Thymus (tissue), 11 donors: ENCODE data around the gene SURF2. TPM values are rescaled to one million over a fixed set of nuclear protein-coding genes. Genes with fewer than 3 reads are reported as not detected.

Experiments
- DNase-seq, 9 donors: peaks; one replicate each; pipeline ENCODE4 v3.0.0-alpha.2; 2013; ENCODE audit warnings: low spot score in 9 of 9, low read depth in 6 of 9, missing footprints in 1 of 9
- H3K27ac ChIP-seq, 2 donors: one replicate each; pipeline ENCODE4 v1.5.1; 2013; ENCODE audit warnings: control low read depth in 1 of 2, low read depth in 1 of 2, low read length in 1 of 2, mild to moderate bottlenecking in 1 of 2, moderate library complexity in 1 of 2
- H3K27me3 ChIP-seq, 2 donors: one replicate each; pipeline ENCODE4 v1.5.1; 2013; ENCODE audit warnings: low read length in 1 of 2; ENCODE audit not compliant: control insufficient read depth in 2 of 2, insufficient read depth in 1 of 2
- H3K36me3 ChIP-seq, 2 donors: one replicate each; pipeline ENCODE4 v1.5.1; 2013; ENCODE audit warnings: low read length in 1 of 2, mild to moderate bottlenecking in 1 of 2, moderate library complexity in 1 of 2; ENCODE audit not compliant: control insufficient read depth in 2 of 2, insufficient read depth in 2 of 2
- H3K4me1 ChIP-seq, 2 donors: one replicate each; pipeline ENCODE4 v1.5.1; 2013; ENCODE audit warnings: low read length in 2 of 2; ENCODE audit not compliant: control insufficient read depth in 2 of 2, insufficient read depth in 2 of 2
- H3K4me3 ChIP-seq, 2 donors: one replicate each; pipeline ENCODE4 v1.5.1; 2013; ENCODE audit warnings: low read length in 2 of 2, control low read depth in 1 of 2, mild to moderate bottlenecking in 1 of 2
- H3K9me3 ChIP-seq, 2 donors: one replicate each; pipeline ENCODE4 v1.5.1; 2013; ENCODE audit warnings: low read length in 1 of 2, mild to moderate bottlenecking in 1 of 2; ENCODE audit not compliant: control insufficient read depth in 2 of 2, insufficient read depth in 1 of 2
- WGBS: extraction: QIAGEN DNeasy Blood & Tissue Kit; methylation state at CpG from one replicate; pipeline ENCODE4 v1.1.7; 2013; 5-methylcytosine and 5-hydroxymethylcytosine counted together
- polyA plus RNA-seq: library from polyadenylated mRNA; stranded (reverse); fragments of 200-250 nt; gene quantifications from one replicate; pipeline ENCODE4 v1.2.3, GENCODE V29; 2013
- total RNA-seq: library from RNA; stranded (reverse); fragments of 120-200 nt; gene quantifications from one replicate; pipeline ENCODE4 v1.2.4, GENCODE V29; 2013
- donor health status: healthy.

Gene SURF2
- total and polyA plus RNA-seq, 2 donors: 21.9 to 34.0 TPM

DNA sequence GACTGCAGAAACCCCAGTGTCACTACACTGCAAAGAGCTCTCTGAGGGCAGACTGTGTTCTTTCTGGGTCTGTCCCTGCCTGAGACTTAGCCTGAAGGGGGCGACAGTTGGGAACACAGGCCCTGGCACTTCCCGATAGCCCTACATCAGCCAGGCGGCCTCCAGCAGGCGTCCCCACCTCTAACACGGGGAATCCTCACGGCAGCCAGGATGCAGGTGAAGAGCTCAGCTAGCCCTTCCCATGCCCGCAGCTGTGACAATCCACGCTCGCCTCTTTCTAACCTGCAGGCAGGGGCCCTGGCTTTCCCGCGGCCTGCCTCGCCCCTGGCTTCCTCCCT lies 14.3 kb upstream of the SURF2 start:
- Histone ChIP-seq H3K27me3 (no peaks in the 10 kb centered on the region), H3K4me3 (no peak overlapping the region), H3K27ac (no peak overlapping the region), H3K4me1 (peaks cover 7 to 16% of the 10 kb centered on the region in 2 donors), H3K9me3 (no peaks in the 10 kb centered on the region), H3K36me3 (peaks cover 60 to 63% of the 10 kb centered on the region in 2 donors)
- no peak for DNase-seq
- 96% methylated on average over 12 of the region's 12 CpGs for WGBS

DNA sequence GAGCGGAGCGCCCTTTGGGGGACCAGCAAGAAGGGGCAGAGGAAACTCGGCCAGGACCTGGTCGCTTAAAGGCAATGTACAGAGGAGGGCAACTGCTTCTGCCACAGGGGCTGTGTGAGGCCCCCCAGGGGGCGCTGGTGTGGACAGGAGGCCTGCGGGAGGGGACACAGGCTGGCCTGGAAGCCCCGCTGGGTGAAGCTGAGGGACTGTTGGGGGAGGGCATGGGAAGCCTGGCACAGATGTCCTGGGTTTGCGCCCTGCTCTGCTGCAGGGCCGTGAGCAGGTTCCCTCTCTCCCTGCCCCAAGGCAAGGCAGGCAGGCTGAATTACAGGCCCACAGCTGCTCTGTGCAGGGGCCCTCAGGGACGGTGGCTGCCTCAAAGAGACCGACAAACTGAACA lies 13.8 kb upstream of the SURF2 start:
- Histone ChIP-seq H3K36me3 (peaks cover 60 to 63% of the 10 kb centered on the region in 2 donors), H3K27ac (no peak overlapping the region), H3K9me3 (no peaks in the 10 kb centered on the region), H3K27me3 (no peaks in the 10 kb centered on the region), H3K4me3 (no peak overlapping the region), H3K4me1 (peaks cover 12 to 17% of the 10 kb centered on the region in 2 donors)
- WGBS: 91% methylated on average over 11 of the region's 11 CpGs
- no peak for DNase-seq

DNA sequence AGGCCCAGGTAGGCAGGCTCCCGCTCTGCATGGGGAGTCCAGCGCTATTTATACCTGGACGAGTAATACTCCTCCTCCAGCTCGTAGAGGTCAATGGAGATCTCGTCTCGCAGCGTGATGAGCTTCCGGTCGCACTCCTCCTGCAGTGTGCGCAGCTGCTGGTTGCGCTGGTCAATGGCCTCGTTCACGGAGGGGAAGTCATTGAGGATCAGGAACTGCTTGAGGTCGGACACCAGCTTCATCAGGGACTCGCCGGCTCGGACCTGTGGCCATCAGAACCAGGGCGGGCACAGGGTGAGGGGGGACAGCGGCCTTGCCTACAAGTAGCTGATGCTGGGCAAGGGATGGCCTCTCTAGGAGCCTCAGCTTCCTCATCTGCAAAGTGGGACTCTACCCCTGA lies 12.3 kb upstream of the SURF2 start:
- H3K27me3 ChIP-seq: no peaks in the 10 kb centered on the region
- no peaks in the 10 kb centered on the region for H3K9me3 ChIP-seq
- no peak for DNase-seq
- 98% methylated on average over 19 of the region's 19 CpGs for WGBS
- H3K4me1 ChIP-seq: peaks cover 14 to 21% of the 10 kb centered on the region in 2 donors
- no peak overlapping the region for H3K27ac ChIP-seq
- peaks cover 62 to 63% of the 10 kb centered on the region in 2 donors for H3K36me3 ChIP-seq
- H3K4me3 ChIP-seq: no peak overlapping the region

DNA sequence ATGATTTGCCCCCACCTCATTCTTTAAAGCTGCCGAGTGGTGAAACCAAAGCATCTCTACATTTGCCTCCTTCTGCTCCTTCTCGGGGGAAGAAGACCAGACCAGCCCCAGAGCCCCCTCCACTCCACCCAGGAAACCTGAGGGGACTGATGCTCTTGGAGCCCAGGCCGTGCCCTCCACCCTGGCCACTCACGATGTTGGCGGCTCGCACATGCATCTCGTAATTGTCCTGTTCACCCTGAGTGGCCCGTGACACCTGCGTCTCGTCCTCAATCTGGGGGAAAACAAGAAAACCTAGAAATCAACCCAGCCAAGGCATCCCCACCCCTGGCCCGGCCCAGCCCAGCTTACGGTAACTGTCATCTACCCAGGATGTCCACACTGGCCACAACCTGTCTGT lies 11.4 kb upstream of the SURF2 start:
- Histone ChIP-seq H3K27ac (no peak overlapping the region), H3K27me3 (no peaks in the 10 kb centered on the region), H3K9me3 (no peaks in the 10 kb centered on the region), H3K4me3 (no peak overlapping the region), H3K4me1 (peaks cover 16 to 31% of the 10 kb centered on the region in 2 donors), H3K36me3 (peaks cover 66 to 70% of the 10 kb centered on the region in 2 donors)
- 98% methylated on average over 12 of the region's 12 CpGs for WGBS
- no peak for DNase-seq

DNA sequence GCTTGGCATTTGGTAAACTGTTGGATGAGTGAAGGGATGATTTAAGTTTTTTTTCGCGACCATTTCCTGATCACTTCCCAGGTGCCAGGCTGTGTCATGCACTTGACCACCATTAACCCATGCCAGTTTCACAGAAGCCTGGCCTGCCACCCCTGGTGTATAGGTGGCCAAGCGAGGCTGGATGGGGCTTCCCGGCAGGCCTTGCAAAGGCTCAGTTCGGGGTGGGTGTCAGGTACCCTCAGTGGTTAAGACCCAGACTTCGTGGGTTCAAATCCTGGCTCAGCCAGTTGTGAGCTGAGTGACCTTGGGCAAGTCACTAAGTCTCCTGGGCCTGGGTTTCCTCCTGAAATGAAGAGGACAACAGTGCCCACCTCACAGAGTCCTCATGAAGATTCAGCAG lies 10.8 kb upstream of the SURF2 start:
- H3K27ac ChIP-seq: no peak overlapping the region
- peaks cover 66 to 70% of the 10 kb centered on the region in 2 donors for H3K36me3 ChIP-seq
- no peak for DNase-seq
- H3K4me1 ChIP-seq: peaks cover 14 to 27% of the 10 kb centered on the region in 2 donors
- no peaks in the 10 kb centered on the region for H3K27me3 ChIP-seq
- no peak overlapping the region for H3K4me3 ChIP-seq
- 99% methylated on average over 6 of the region's 6 CpGs for WGBS
- no peaks in the 10 kb centered on the region for H3K9me3 ChIP-seq

DNA sequence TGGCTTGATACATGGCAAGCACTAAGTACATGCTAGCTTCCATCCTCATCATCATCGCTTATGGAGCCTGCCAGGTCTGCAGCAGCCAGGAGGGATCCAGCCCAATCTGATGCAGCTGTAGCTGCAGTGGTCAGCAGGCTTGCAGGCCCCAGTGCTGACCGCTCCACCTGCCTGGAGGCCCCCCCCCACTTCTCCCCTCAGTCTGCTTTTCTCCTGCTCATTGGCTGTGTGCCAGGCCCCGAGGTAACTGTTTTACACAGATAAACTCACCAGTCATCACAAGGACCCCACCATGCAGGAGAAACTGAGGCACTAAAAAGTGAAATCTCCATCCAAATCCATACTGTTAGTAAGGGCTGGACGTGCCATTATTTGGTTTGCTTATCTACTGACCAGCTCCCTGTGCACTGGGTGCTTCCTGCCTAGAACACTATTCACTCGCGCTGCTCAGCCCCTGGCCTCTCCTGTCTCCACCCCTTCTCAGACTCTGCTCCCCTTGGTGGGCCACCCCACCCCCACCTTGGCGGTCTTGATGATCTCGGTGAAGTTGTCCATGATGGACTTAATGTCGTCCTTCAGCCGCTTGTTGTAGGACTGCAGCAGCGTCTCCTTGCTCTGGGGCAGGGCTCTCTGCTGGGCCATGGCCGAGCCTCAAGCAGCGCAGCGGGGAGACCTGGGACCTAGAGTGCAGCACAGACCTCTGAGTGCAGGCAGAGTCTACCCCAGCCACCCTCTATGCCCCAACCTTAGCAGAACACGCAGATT lies 10.1 kb upstream of the SURF2 start:
- H3K4me1 ChIP-seq: peaks cover 14 to 24% of the 10 kb centered on the region in 2 donors
- H3K27ac ChIP-seq: no peak overlapping the region
- H3K4me3 ChIP-seq: peak overlapping the region in 1 of 2 donors; percentile 69
- 91% methylated on average over 15 of the region's 15 CpGs for WGBS
- no peak for DNase-seq
- H3K27me3 ChIP-seq: no peaks in the 10 kb centered on the region
- H3K36me3 ChIP-seq: peaks cover 66 to 70% of the 10 kb centered on the region in 2 donors
- H3K9me3 ChIP-seq: no peaks in the 10 kb centered on the region

DNA sequence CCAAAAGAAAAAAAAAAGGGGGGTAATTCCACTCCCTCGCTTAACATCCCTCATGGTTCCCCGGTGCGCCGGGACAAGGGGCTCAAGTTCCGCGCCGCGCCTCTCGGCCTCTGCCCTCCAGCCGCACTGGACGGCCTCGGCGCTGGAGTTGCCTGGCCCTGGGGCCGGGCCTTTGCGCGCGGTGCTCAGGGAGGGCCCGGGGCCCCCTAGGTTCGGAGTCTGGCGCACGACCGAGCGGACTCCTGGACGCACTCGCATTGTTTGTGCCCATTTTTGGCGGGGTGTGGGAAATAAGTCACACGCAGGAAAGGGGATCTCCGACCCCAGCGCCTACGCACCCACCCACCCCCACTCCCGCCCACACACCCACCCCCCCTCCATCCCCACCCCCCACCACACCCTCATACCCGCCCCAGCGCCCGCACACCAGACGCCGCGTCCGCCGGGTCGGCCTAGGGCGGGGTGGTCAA lies 8.8 kb upstream of the SURF2 start:
- DNase-seq: peak in 4 of 9 donors; percentile 21 to 65 (median 30)
- Histone ChIP-seq H3K27me3 (no peaks in the 10 kb centered on the region), H3K9me3 (no peaks in the 10 kb centered on the region), H3K4me1 (peaks cover 14 to 24% of the 10 kb centered on the region in 2 donors), H3K4me3 (peak overlapping the region; percentile 69 to 75), H3K27ac (peak overlapping the region in 1 of 2 donors; percentile 80), H3K36me3 (peaks cover 66 to 71% of the 10 kb centered on the region in 2 donors)
- WGBS: under 1% methylated on average over 41 of the region's 41 CpGs

DNA sequence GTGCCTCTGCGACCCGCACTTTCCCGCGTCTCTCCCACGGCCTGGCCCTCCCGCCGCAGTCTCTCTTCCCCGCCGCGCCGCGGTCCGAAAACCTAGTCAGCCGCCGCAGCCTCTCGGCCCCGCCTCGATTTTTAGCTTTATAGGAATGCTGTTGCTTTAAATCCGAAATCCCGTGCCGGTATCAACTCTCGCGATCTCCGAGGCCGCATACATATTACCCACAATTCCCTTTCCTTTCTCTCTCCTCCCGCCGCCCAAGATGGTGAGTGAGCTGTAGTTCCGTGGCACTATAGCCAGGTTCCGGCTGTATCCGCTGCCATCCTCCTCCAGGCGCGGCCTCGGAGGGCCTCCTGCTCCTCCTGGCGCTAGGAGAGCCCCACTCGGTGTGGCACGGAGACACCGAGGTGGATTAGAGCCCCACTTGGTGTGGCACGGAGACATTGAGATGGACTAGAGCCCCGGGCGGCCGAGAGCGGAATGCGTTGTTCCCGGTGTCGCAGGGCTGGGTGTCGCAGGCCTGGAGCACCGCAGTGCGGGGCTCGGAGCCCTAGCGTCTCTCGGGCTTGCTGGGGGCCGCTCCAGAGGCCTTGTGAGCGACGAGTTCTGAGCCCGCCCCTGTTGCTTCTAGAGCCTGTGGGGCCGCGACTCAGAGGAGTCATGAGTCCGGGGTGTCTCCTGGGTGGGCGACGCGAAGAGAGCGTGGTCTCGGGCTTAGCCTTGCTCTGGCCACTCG lies 8.2 kb upstream of the SURF2 start, which contains the start of the genes MED22 and RPL7A:
Gene MED22 (minus strand): TSS at position 147 of the 733 bp plus-strand sequence. CDS start 1,469 bp downstream, outside the sequence.
Gene RPL7A (plus strand): TSS at position 234 of the 733 bp plus-strand sequence. CDS start 26 bp downstream, at position 260.
- DNase-seq: peak; percentile 90 to 99 (median 96)
- no peaks in the 10 kb centered on the region for H3K27me3 ChIP-seq
- peak within 1 kb of the TSS; percentile 69 to 75 for H3K4me3 ChIP-seq
- H3K4me1 ChIP-seq: peaks cover 14 to 24% of the 10 kb centered on the region in 2 donors
- H3K9me3 ChIP-seq: no peaks in the 10 kb centered on the region
- under 1% methylated on average over 64 of the region's 64 CpGs for WGBS
- peak within 1 kb of the TSS; percentile 81 to 94 for H3K27ac ChIP-seq
- H3K36me3 ChIP-seq: peaks cover 66 to 71% of the 10 kb centered on the region in 2 donors
